Keratinocyte (primary cell): ENCODE measurements around the gene EID2B.

Source experiments
- EZH2 ChIP-seq: IDR thresholded peaks from one replicate; pipeline ENCODE4 v1.6.1; 2012; ENCODE audit warnings: inconsistent platforms, mild to moderate bottlenecking, low read length, moderate library complexity
- TF ChIP-seq, protein P1 (sequence below), 3 experiments: IDR thresholded peaks in 1 of 3; conservative IDR thresholded peaks in 1 of 3; optimal IDR thresholded peaks in 1 of 3; 2 replicates in 2 of 3; 3 replicates in 1 of 3; pipeline versions ENCODE3 to v1.5.1; 2011; ENCODE audit warnings: low read length in 3 of 3, mild to moderate bottlenecking in 3 of 3, moderate library complexity in 2 of 3, control low read depth in 1 of 3, inconsistent platforms in 1 of 3; ENCODE audit not compliant: insufficient read depth in 2 of 3; ENCODE audit errors: extremely low read depth in 1 of 3

DNA sequence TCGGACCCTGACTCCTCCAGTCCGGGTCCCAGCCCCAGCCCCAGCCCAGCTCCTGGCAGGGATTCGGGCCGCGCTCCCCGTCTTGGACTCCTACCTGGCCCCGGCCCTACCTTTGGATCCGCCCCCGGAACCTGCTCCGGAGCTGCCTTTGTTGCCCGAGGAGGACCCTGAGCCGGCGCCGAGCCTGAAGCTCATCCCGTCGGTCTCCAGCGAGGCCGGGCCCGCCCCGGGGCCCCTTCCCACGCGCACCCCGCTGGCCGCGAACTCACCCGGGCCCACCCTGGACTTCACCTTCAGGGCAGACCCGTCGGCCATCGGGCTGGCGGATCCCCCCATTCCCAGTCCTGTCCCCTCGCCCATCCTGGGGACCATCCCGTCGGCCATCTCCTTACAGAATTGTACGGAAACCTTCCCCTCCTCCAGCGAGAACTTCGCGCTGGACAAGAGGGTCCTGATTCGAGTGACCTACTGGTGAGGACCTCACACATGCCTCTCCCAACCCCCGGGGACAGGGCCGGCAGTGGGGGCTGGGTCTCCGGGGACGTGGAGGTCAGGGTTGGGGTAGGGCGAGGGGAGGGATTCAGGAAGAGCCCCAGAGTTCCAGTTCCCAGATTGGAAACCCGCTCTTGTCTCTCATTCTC, 17.0 kb downstream of the EID2B start:
- TF ChIP-seq EZH2: peak; percentile 21
- TF ChIP-seq, protein P1, sequence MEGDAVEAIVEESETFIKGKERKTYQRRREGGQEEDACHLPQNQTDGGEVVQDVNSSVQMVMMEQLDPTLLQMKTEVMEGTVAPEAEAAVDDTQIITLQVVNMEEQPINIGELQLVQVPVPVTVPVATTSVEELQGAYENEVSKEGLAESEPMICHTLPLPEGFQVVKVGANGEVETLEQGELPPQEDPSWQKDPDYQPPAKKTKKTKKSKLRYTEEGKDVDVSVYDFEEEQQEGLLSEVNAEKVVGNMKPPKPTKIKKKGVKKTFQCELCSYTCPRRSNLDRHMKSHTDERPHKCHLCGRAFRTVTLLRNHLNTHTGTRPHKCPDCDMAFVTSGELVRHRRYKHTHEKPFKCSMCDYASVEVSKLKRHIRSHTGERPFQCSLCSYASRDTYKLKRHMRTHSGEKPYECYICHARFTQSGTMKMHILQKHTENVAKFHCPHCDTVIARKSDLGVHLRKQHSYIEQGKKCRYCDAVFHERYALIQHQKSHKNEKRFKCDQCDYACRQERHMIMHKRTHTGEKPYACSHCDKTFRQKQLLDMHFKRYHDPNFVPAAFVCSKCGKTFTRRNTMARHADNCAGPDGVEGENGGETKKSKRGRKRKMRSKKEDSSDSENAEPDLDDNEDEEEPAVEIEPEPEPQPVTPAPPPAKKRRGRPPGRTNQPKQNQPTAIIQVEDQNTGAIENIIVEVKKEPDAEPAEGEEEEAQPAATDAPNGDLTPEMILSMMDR (optimal IDR thresholded peaks at IDR 0.05 in 1 of 3, IDR thresholded peaks at IDR 0.05 in 1 of 3, conservative IDR thresholded peaks at IDR 0.05 in 1 of 3; ENCODE audit: extremely low read depth in 1 of 3, insufficient read depth in 2 of 3, low read length in 3 of 3): no peak
